H1 (cell line): ENCODE results near the gene CTIF. TPM values are rescaled to one million over a fixed set of nuclear protein-coding genes. Genes with fewer than 3 reads are reported as not detected.

ENCODE experiments used
- CTCF ChIA-PET: fragments of 300-600 bp; sonication (Branson Sonifier 250); formaldehyde crosslinking; loops from one replicate; lab custom pipeline; 2021; ENCODE audit not compliant: partially characterized antibody; lab: Charles Lee
- POLR2A ChIA-PET: fragments of 300-600 bp; sonication (Branson Sonifier 250); formaldehyde crosslinking; loops from one replicate; lab custom pipeline; 2021; ENCODE audit warnings: inconsistent platforms; ENCODE audit not compliant: partially characterized antibody; lab: Charles Lee
- DNase-seq, 2 experiments: peaks; one replicate each; pipeline versions ENCODE4 v3.0.0 to v3.0.0-alpha.2; 2010 to 2022; ENCODE audit warnings: low spot score in 2 of 2, low read depth in 1 of 2, mixed read lengths in 1 of 2
- FAIRE-seq: peaks from 2 replicates; lab custom pipeline; 2011; peaks lifted over from hg19 to GRCh38; lab: Jason Lieb, UNC
- H2AFZ ChIP-seq: 2 replicates; pipeline ENCODE4 v1.8.1; 2012; ENCODE audit warnings: low read length, inconsistent platforms
- H2AK5ac ChIP-seq: 2 replicates; pipeline ENCODE4 v1.6.1; 2013; ENCODE audit warnings: low read depth, low read length
- H2BK120ac ChIP-seq: replicated peaks from 2 replicates; pipeline ENCODE3; 2013; ENCODE audit warnings: low read depth, low read length, inconsistent platforms
- H2BK12ac ChIP-seq: 2 replicates; pipeline ENCODE4 v1.6.1; 2013; ENCODE audit warnings: low read depth, low read length
- H2BK15ac ChIP-seq: 2 replicates; pipeline ENCODE4 v1.6.1; 2013; ENCODE audit warnings: low read length
- H2BK20ac ChIP-seq: 2 replicates; pipeline ENCODE4 v1.6.1; 2013; ENCODE audit warnings: low read length
- H2BK5ac ChIP-seq: 2 replicates; pipeline ENCODE4 v1.6.1; 2013; ENCODE audit warnings: low read depth, low read length
- H3K14ac ChIP-seq: 2 replicates; pipeline ENCODE4 v1.6.1; 2013; ENCODE audit warnings: inconsistent platforms; ENCODE audit not compliant: insufficient read length
- H3K18ac ChIP-seq: 2 replicates; pipeline ENCODE4 v1.6.1; 2013; ENCODE audit warnings: low read length; ENCODE audit errors: extremely low read depth
- H3K23ac ChIP-seq: 2 replicates; pipeline ENCODE4 v1.6.1; 2013; ENCODE audit warnings: inconsistent platforms; ENCODE audit not compliant: insufficient read length
- H3K23me2 ChIP-seq: 2 replicates; pipeline ENCODE4 v1.6.1; 2013; ENCODE audit warnings: low read depth, low read length
- H3K27ac ChIP-seq: 2 replicates; pipeline ENCODE4 v1.6.1; 2011; ENCODE audit warnings: low read depth, low read length, inconsistent platforms
- H3K27me3 ChIP-seq, 4 experiments: replicated peaks in 1 of 4; 1 replicate in 1 of 4; 2 replicates in 3 of 4; pipeline versions ENCODE4 v1.6.1 to v1.8.1; 2011 to 2013; ENCODE audit warnings: low read length in 3 of 4, mild to moderate bottlenecking in 3 of 4, inconsistent platforms in 2 of 4, mixed read lengths in 2 of 4, moderate library complexity in 1 of 4; ENCODE audit not compliant: control insufficient read depth in 3 of 4, insufficient read depth in 3 of 4; ENCODE audit errors: extremely low read depth in 1 of 4
- H3K36me3 ChIP-seq, 4 experiments: 2 replicates each; pipeline versions ENCODE4 v1.6.1 to v1.8.1; 2011 to 2013; ENCODE audit warnings: mild to moderate bottlenecking in 4 of 4, low read length in 3 of 4, moderate library complexity in 2 of 4, control low read depth in 1 of 4, inconsistent platforms in 1 of 4; ENCODE audit not compliant: insufficient read depth in 4 of 4, control insufficient read depth in 2 of 4
- H3K4ac ChIP-seq: replicated peaks from 2 replicates; pipeline ENCODE3; 2013; ENCODE audit warnings: low read length, low read depth, mixed read lengths, inconsistent platforms; ENCODE audit not compliant: insufficient read length
- H3K4me1 ChIP-seq, 4 experiments: replicated peaks in 1 of 4; 1 replicate in 1 of 4; 2 replicates in 3 of 4; pipeline versions ENCODE4 v1.6.1 to v1.8.1; 2011 to 2013; ENCODE audit warnings: low read length in 3 of 4, inconsistent platforms in 2 of 4, mixed read lengths in 1 of 4; ENCODE audit not compliant: insufficient read depth in 4 of 4, control insufficient read depth in 3 of 4
- H3K4me2 ChIP-seq, 2 experiments: 2 replicates each; pipeline versions ENCODE4 v1.6.1 to v1.8.1; 2011 to 2013; ENCODE audit warnings: low read depth in 2 of 2, low read length in 2 of 2, control low read depth in 1 of 2, inconsistent platforms in 1 of 2, mild to moderate bottlenecking in 1 of 2; ENCODE audit not compliant: insufficient read depth in 1 of 2
- H3K4me3 ChIP-seq, 4 experiments: fragments of 200-600, 300-600 bp in 1 of 4; sonication (generic), shearing (Covaris generic), sonication (Bioruptor Twin) in 1 of 4; 2 replicates each; pipeline versions ENCODE4 v1.5.1 to v1.8.1; 2011 to 2016; ENCODE audit warnings: low read length in 4 of 4, low read depth in 3 of 4, control low read depth in 2 of 4, inconsistent platforms in 2 of 4, mild to moderate bottlenecking in 2 of 4, mixed read lengths in 1 of 4, moderate library complexity in 1 of 4; ENCODE audit not compliant: insufficient read depth in 2 of 4; ENCODE audit errors: extremely low read depth in 1 of 4
- H3K56ac ChIP-seq: replicated peaks from 2 replicates; pipeline ENCODE3; 2013; ENCODE audit warnings: low read depth, mild to moderate bottlenecking, mixed read lengths, low read length, inconsistent platforms; ENCODE audit not compliant: insufficient read length
- H3K79me1 ChIP-seq: 2 replicates; pipeline ENCODE4 v1.6.1; 2013; ENCODE audit warnings: low read depth, low read length, control low read depth
- H3K79me2 ChIP-seq, 2 experiments: 2 replicates each; pipeline versions ENCODE4 v1.6.1 to v1.8.1; 2012 to 2013; ENCODE audit warnings: low read length in 2 of 2, mild to moderate bottlenecking in 2 of 2, inconsistent platforms in 1 of 2; ENCODE audit not compliant: insufficient read depth in 2 of 2, control insufficient read depth in 1 of 2
- H3K9ac ChIP-seq, 4 experiments: replicated peaks in 1 of 4; 1 replicate in 1 of 4; 2 replicates in 3 of 4; pipeline versions ENCODE4 v1.6.1 to v1.8.1; 2011 to 2013; ENCODE audit warnings: low read depth in 3 of 4, low read length in 3 of 4, control low read depth in 2 of 4, mild to moderate bottlenecking in 2 of 4, moderate library complexity in 2 of 4, inconsistent platforms in 1 of 4; ENCODE audit errors: extremely low read depth in 1 of 4
- H3K9me3 ChIP-seq, 2 experiments: 2 replicates each; pipeline versions ENCODE4 v1.6.1 to v1.8.1; 2012 to 2013; ENCODE audit warnings: mild to moderate bottlenecking in 2 of 2, moderate library complexity in 2 of 2, control low read depth in 1 of 2, inconsistent platforms in 1 of 2, low read depth in 1 of 2, low read length in 1 of 2, mixed read lengths in 1 of 2; ENCODE audit not compliant: insufficient read depth in 2 of 2
- H4K20me1 ChIP-seq, 2 experiments: replicated peaks in 1 of 2; 2 replicates each; pipeline versions ENCODE3 to v1.8.1; 2011 to 2013; ENCODE audit warnings: inconsistent platforms in 2 of 2, low read length in 2 of 2, mild to moderate bottlenecking in 1 of 2; ENCODE audit not compliant: insufficient read depth in 2 of 2, control insufficient read depth in 1 of 2
- H4K5ac ChIP-seq: 2 replicates; pipeline ENCODE4 v1.6.1; 2013; ENCODE audit warnings: low read length, low read depth, mixed read lengths, inconsistent platforms; ENCODE audit not compliant: insufficient read length
- H4K8ac ChIP-seq: 2 replicates; pipeline ENCODE4 v1.8.0; 2013; ENCODE audit warnings: mild to moderate bottlenecking, moderate library complexity, low read length, inconsistent platforms; ENCODE audit not compliant: insufficient read depth; ENCODE audit errors: extremely low read depth
- H4K91ac ChIP-seq: replicated peaks from 2 replicates; pipeline ENCODE3; 2013; ENCODE audit warnings: low read length, mixed read lengths, inconsistent platforms; ENCODE audit not compliant: insufficient read length
- BRCA1 ChIP-seq: IDR thresholded peaks from 2 replicates; pipeline ENCODE4 v1.6.1; 2012; ENCODE audit warnings: low read depth, low read length, improper control_type of control experiment
- CBX8 ChIP-seq: fragments of 300-800, 300-1000 bp; sonication (generic); IDR thresholded peaks from 2 replicates; pipeline ENCODE4 v1.7.1; 2016; ENCODE audit warnings: low read depth, low read length, borderline replicate concordance
- CEBPB ChIP-seq: IDR thresholded peaks from 2 replicates; pipeline ENCODE4 v1.6.1; 2012; ENCODE audit warnings: low read depth, low read length
- EP300 ChIP-seq, 2 experiments: IDR thresholded peaks; 1 replicate in 1 of 2; 2 replicates in 1 of 2; pipeline ENCODE4 v1.6.1; 2011 to 2012; ENCODE audit warnings: low read depth in 2 of 2, low read length in 2 of 2, mild to moderate bottlenecking in 2 of 2, borderline replicate concordance in 1 of 2, inconsistent platforms in 1 of 2, moderate library complexity in 1 of 2
- FOSL1 ChIP-seq: IDR thresholded peaks from 2 replicates; pipeline ENCODE4 v1.6.1; 2011; ENCODE audit warnings: mild to moderate bottlenecking, low read depth, low read length, moderate library complexity; ENCODE audit not compliant: insufficient read depth
- HDAC2 ChIP-seq, 2 experiments: fragments of 300-600 bp in 1 of 2; sonication (generic) in 1 of 2; IDR thresholded peaks; 2 replicates each; pipeline ENCODE4 v1.6.1; 2011 to 2012; ENCODE audit warnings: low read depth in 2 of 2, low read length in 2 of 2, mild to moderate bottlenecking in 2 of 2, moderate library complexity in 2 of 2, borderline replicate concordance in 1 of 2, inconsistent platforms in 1 of 2
- JUN ChIP-seq: IDR thresholded peaks from 2 replicates; pipeline ENCODE4 v1.6.1; 2011; ENCODE audit warnings: low read depth, mild to moderate bottlenecking, improper control_type of control experiment, low read length
- RBBP5 ChIP-seq: IDR thresholded peaks from 2 replicates; pipeline ENCODE4 v1.7.1; 2012; ENCODE audit warnings: low read depth, mild to moderate bottlenecking, inconsistent platforms, low read length, moderate library complexity, borderline replicate concordance
- RFX5 ChIP-seq: IDR thresholded peaks from 2 replicates; pipeline ENCODE4 v1.6.1; 2011; ENCODE audit warnings: low read depth, low read length, improper control_type of control experiment, borderline replicate concordance
- SIRT6 ChIP-seq: IDR thresholded peaks from one replicate; pipeline ENCODE4 v1.7.1; 2012; ENCODE audit warnings: low read length, inconsistent platforms
- SP2 ChIP-seq: IDR thresholded peaks from 2 replicates; pipeline ENCODE4 v1.6.1; 2012; ENCODE audit warnings: mild to moderate bottlenecking, low read length, inconsistent platforms
- TAF7 ChIP-seq: optimal IDR thresholded peaks from 2 replicates; pipeline ENCODE3; 2011; ENCODE audit warnings: low read depth, mild to moderate bottlenecking, inconsistent platforms, low read length, moderate library complexity, borderline replicate concordance
- YY1 ChIP-seq: IDR thresholded peaks from 2 replicates; pipeline ENCODE4 v1.6.1; 2011; ENCODE audit warnings: low read depth, mild to moderate bottlenecking, low read length
- ZNF274 ChIP-seq: IDR thresholded peaks from 2 replicates; pipeline ENCODE4 v1.7.0; 2012; ENCODE audit warnings: low read length, borderline replicate concordance; ENCODE audit errors: extremely low read depth
- WGBS, 2 experiments: shearing (Covaris generic) in 1 of 2; methylation state at CpG; one replicate each; pipeline versions ENCODE4 v1.1.6 to v1.1.7; 2013 to 2015; ENCODE audit warnings: low lambda C conversion rate in 2 of 2, mixed read lengths in 2 of 2, inconsistent platforms in 1 of 2, low coverage in 1 of 2, missing lambda C conversion rate in 1 of 2; ENCODE audit not compliant: insufficient replicate concordance in 2 of 2, insufficient coverage in 1 of 2, insufficient read length in 1 of 2; ENCODE audit errors: extremely low coverage in 1 of 2, missing lambda C conversion rate in 1 of 2; 5-methylcytosine and 5-hydroxymethylcytosine counted together
- polyA plus RNA-seq, 7 experiments: library from polyadenylated mRNA; depleted of rRNA in 3 of 7; stranded (reverse) in 5 of 7; unstranded in 2 of 7; fragments of >200 nt in 5 of 7; fragments of 200-250 nt in 2 of 7; gene quantifications; 1 replicate in 5 of 7; 2 replicates in 1 of 7; 4 replicates in 1 of 7; pipeline versions ENCODE4 v1.2.1 to v1.2.3, GENCODE V29; 2011 to 2013; ENCODE audit warnings: missing spikeins in 2 of 7, mixed read lengths in 2 of 7
- total RNA-seq: library from RNA; stranded (reverse); fragmentation: NEBNext Ultra II Directional; extraction: Animal tissue kit (Norgen Biotek cat#: 25700); gene quantifications from 2 replicates; pipeline ENCODE4 v1.2.1, GENCODE V29; 2021

CTIF gene
- total and polyA plus RNA-seq, 2 of the 8 experiments (the other 6 are each of a cell fraction or from before 2014, with no cell fraction given) = 9.0 to 17.8 TPM

DNA sequence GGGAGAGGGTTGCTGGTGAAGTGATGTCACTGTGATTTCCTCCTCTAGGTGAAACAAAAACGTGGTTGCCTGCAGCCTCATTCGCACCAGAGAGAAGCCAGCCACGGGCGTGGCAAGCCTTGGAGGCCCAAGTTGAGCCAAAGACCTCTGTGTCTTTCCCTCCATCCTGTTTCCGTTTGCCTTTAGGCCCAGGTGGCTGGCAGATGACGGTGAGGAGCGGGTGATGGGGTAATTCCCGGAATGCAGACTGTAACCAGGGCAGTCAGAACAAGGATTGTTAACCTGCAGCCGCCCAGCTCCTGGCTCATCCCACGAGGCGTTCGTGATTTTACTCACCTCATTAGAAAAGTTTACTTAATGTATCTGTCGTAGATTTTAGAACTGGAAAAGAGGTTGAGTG lies 14.4 kb downstream of the CTIF start:
- Histone ChIP-seq H2BK5ac (no peak overlapping the region), H3K27me3 (0 out of 7 replicates have a peak, but pooled peaks cover 0 to 3% (median 0%) of the 10 kb centered on the region in 4 experiments), H3K18ac (no peak overlapping the region), H3K9ac (no peak overlapping the region), H4K5ac (no peak overlapping the region), H3K4me2 (no peak overlapping the region), H2BK20ac (no peak overlapping the region), H3K27ac (no peak overlapping the region), H3K4me1 (peaks cover 2 to 8% (median 3%) of the 10 kb centered on the region in 4 experiments; a peak in 6 of 7 replicates), H3K23me2 (no peaks in the 10 kb centered on the region), H2AK5ac (no peak overlapping the region), H2BK120ac (no peak overlapping the region), H3K36me3 (no peaks in the 10 kb centered on the region; a peak in 1 of 8 replicates), H4K20me1 (peaks cover 3 to 12% of the 10 kb centered on the region in 2 experiments), H3K9me3 (no peaks in the 10 kb centered on the region), H3K14ac (no peak overlapping the region), H2BK12ac (no peak overlapping the region), H3K56ac (no peak overlapping the region), H2BK15ac (no peak overlapping the region), H3K4me3 (no peak overlapping the region), H4K91ac (no peak overlapping the region), H4K8ac (no peak overlapping the region), H3K23ac (no peak overlapping the region), H2AFZ (no peak overlapping the region), H3K79me2 (peaks cover 7 to 31% of the 10 kb centered on the region in 2 experiments), H3K79me1 (peaks cover 10% of the 10 kb centered on the region), H3K4ac (no peak overlapping the region)
- ChIA-PET POLR2A (interaction anchor here (1.2 kb wide), 1 partner anchor 15 kb away, joined by 4 read pairs; no protein-coding TSS in a partner anchor), CTCF (interaction anchor here (1.3 to 1.5 kb wide), 2 partner anchors 52 to 85 kb away, joined by 3 read pairs; no protein-coding TSS in a partner anchor)
- no peak for DNase-seq
- FAIRE-seq = no peak
- 93% methylated on average over 13 of the region's 13 CpGs; no CpG with 5 or more reads in 1 of the 2 experiments for WGBS, 2 experiments
- no peak for TF ChIP-seq TAF7
- TF ChIP-seq EP300 (IDR thresholded peaks at IDR 0.05; ENCODE audit: borderline replicate concordance in 1 of 2, low read depth in 2 of 2, low read length in 2 of 2) = no peak
- no peak for TF ChIP-seq HDAC2 (IDR thresholded peaks at IDR 0.05; ENCODE audit: borderline replicate concordance in 1 of 2, low read depth in 2 of 2, low read length in 2 of 2)
- no peak for TF ChIP-seq CEBPB
- no peak for TF ChIP-seq CBX8
- TF ChIP-seq RFX5 = no peak
- TF ChIP-seq FOSL1 = no peak
- no peak for TF ChIP-seq RBBP5
- no peak for TF ChIP-seq YY1
- TF ChIP-seq ZNF274 = no peak
- TF ChIP-seq BRCA1 = no peak
- no peak for TF ChIP-seq SIRT6
- no peak for TF ChIP-seq SP2
- no peak for TF ChIP-seq JUN
